Embryonic facial prominence (tissue), 1 donor: ENCODE data around the gene OR6N1.

ENCODE experiments used
- DNase-seq: peaks from one replicate; pipeline ENCODE4 v3.0.0-alpha.2; 2016; ENCODE audit errors: extremely low spot score

Gene OR6N1

GRCh38 chr1:158752155-158752712 is 19.8 kb downstream of the OR6N1 start:
- DNase-seq, result no peak

- no peak for DNase-seq
These were observed 36.1 kb downstream of the OR6N1 start for GRCh38 chr1:158735848-158736247.

- DNase-seq, result no peak
These were observed 39.5 kb downstream of the OR6N1 start for GRCh38 chr1:158732524-158732923.

GRCh38 chr1:158731707-158732106 is 40.3 kb downstream of the OR6N1 start:
- no peak for DNase-seq

- no peak for DNase-seq
These were observed 41.5 kb downstream of the OR6N1 start for GRCh38 chr1:158730453-158730852.

GRCh38 chr1:158728510-158729225 is 43.3 kb downstream of the OR6N1 start:
- DNase-seq, result no peak

GRCh38 chr1:158724442-158724841 is 47.6 kb downstream of the OR6N1 start:
- DNase-seq, result no peak

- no peak for DNase-seq
These were observed 51.4 kb downstream of the OR6N1 start, which contains the start of gene OR6K3 for GRCh38 chr1:158720620-158721019. TSS of gene OR6K3 (minus strand) at chr1:158720720. CDS start at chr1:158718115, 2,605 bp downstream.

- DNase-seq, result no peak
These were observed 52.3 kb downstream of the OR6N1 start for GRCh38 chr1:158719664-158720063.

- DNase-seq, result no peak
These were observed 54.7 kb downstream of the OR6N1 start for GRCh38 chr1:158717344-158717743.

- DNase-seq, result no peak
These were observed 55.7 kb downstream of the OR6N1 start for GRCh38 chr1:158716335-158716734.

GRCh38 chr1:158714754-158715153 is 57.2 kb downstream of the OR6N1 start:
- DNase-seq, result no peak
